SKM-1 treated with dmso at 0.1 percent for 144 hours (cell line): ENCODE results near the gene DAB2IP.
"Not testable (repeated sequence)": the region's sequence is repeated elsewhere in the genome, so short reads cannot be mapped to it uniquely, and the experiment has no call there.

ENCODE experiments used
- DNase-seq: peaks from one replicate; lab custom pipeline; 2025; ENCODE audit not compliant: unreplicated experiment; lab: John Stamatoyannopoulos, UW

Gene DAB2IP

GRCh38 chr9:121643473-121643872 lies 8.0 kb upstream of the DAB2IP start:
- no peak for DNase-seq

GRCh38 chr9:121644040-121644439 lies 7.4 kb upstream of the DAB2IP start:
- not testable (repeated sequence) for DNase-seq

GRCh38 chr9:121645003-121645402 lies 6.4 kb upstream of the DAB2IP start:
- DNase-seq: peak; percentile 19

- no peak for DNase-seq
Observed at GRCh38 chr9:121645853-121646807, 5.3 kb upstream of the DAB2IP start.

GRCh38 chr9:121646992-121647391 lies 4.4 kb upstream of the DAB2IP start:
- no peak for DNase-seq

GRCh38 chr9:121648172-121648571 lies 3.3 kb upstream of the DAB2IP start:
- DNase-seq: no peak

GRCh38 chr9:121648799-121649198 lies 2.6 kb upstream of the DAB2IP start:
- DNase-seq: no peak

GRCh38 chr9:121649476-121650216 lies 1.8 kb upstream of the DAB2IP start:
- DNase-seq: no peak

GRCh38 chr9:121650217-121651007 lies 1.0 kb upstream of the DAB2IP start:
- peak; percentile 23 for DNase-seq

GRCh38 chr9:121651008-121651294 lies 483 bp upstream of the DAB2IP start:
- no peak for DNase-seq

- DNase-seq: no peak
Observed at GRCh38 chr9:121652021-121652837, 795 bp downstream of the DAB2IP start.

GRCh38 chr9:121652838-121653231 lies 1.4 kb downstream of the DAB2IP start:
- DNase-seq: no peak

GRCh38 chr9:121654499-121655140 lies 3.2 kb downstream of the DAB2IP start:
- DNase-seq: no peak

GRCh38 chr9:121655231-121655755 lies 3.9 kb downstream of the DAB2IP start:
- no peak for DNase-seq

- no peak for DNase-seq
Observed at GRCh38 chr9:121656941-121657470, 5.6 kb downstream of the DAB2IP start.

GRCh38 chr9:121658166-121658565 lies 6.7 kb downstream of the DAB2IP start:
- no peak for DNase-seq

- no peak for DNase-seq
Observed at GRCh38 chr9:121658591-121658990, 7.2 kb downstream of the DAB2IP start.

- DNase-seq: no peak
Observed at GRCh38 chr9:121660367-121660766, 8.9 kb downstream of the DAB2IP start.

GRCh38 chr9:121660876-121661275 lies 9.4 kb downstream of the DAB2IP start:
- no peak for DNase-seq

- DNase-seq: no peak
Observed at GRCh38 chr9:121661328-121661727, 9.9 kb downstream of the DAB2IP start.
